Endodermal cell (in vitro differentiated cells): Measurements from ENCODE around the gene ADIPOQ. TPM values are rescaled to one million over a fixed set of nuclear protein-coding genes. Genes with fewer than 3 reads are reported as not detected.

Experiments used
- DNase-seq: peaks from one replicate; pipeline ENCODE4 v3.0.0-alpha.2; 2017
- H3K27ac ChIP-seq: 2 replicates; pipeline ENCODE4 v1.5.1; 2013; ENCODE audit warnings: mild to moderate bottlenecking, low read depth, low read length, moderate library complexity
- H3K27me3 ChIP-seq: 2 replicates; pipeline ENCODE4 v1.6.1; 2013; ENCODE audit warnings: mild to moderate bottlenecking, low read length, moderate library complexity; ENCODE audit not compliant: insufficient read depth, control insufficient read depth, poor library complexity, severe bottlenecking
- H3K36me3 ChIP-seq: 2 replicates; pipeline ENCODE4 v1.7.0; 2013; ENCODE audit warnings: mild to moderate bottlenecking, low read length, moderate library complexity; ENCODE audit not compliant: control insufficient read depth, insufficient read depth
- H3K4me1 ChIP-seq: one replicate; pipeline ENCODE4 v1.7.0; 2013; ENCODE audit warnings: low read length; ENCODE audit not compliant: control insufficient read depth, insufficient read depth
- H3K4me3 ChIP-seq: 2 replicates; pipeline ENCODE4 v1.5.1; 2013; ENCODE audit warnings: mild to moderate bottlenecking, low read length, moderate library complexity
- H3K9ac ChIP-seq: 2 replicates; pipeline ENCODE4 v1.6.1; 2013; ENCODE audit warnings: mild to moderate bottlenecking, low read length, moderate library complexity; ENCODE audit not compliant: poor library complexity, severe bottlenecking; ENCODE audit errors: extremely low read depth
- H3K9me3 ChIP-seq: 2 replicates; pipeline ENCODE4 v1.6.1; 2013; ENCODE audit warnings: mild to moderate bottlenecking, low read length, moderate library complexity; ENCODE audit not compliant: control insufficient read depth
- H3K27ac Mint-ChIP-seq: 2 replicates; pipeline ENCODE4 v1.8.0; 2020; ENCODE audit warnings: mixed read lengths
- H3K27me3 Mint-ChIP-seq: 2 replicates; pipeline ENCODE4 v1.8.0; 2021; ENCODE audit warnings: mild to moderate bottlenecking, mixed read lengths; ENCODE audit not compliant: insufficient read depth
- H3K36me3 Mint-ChIP-seq: 2 replicates; pipeline ENCODE4 v1.8.0; 2020; ENCODE audit warnings: low read depth, mixed read lengths
- H3K4me1 Mint-ChIP-seq: 2 replicates; pipeline ENCODE4 v1.8.0; 2020; ENCODE audit warnings: mixed read lengths
- H3K4me3 Mint-ChIP-seq: 2 replicates; pipeline ENCODE4 v1.8.0; 2020; ENCODE audit warnings: mild to moderate bottlenecking, moderate library complexity, mixed read lengths
- H3K9me3 Mint-ChIP-seq: 2 replicates; pipeline ENCODE4 v1.8.0; 2020; ENCODE audit warnings: mild to moderate bottlenecking, mixed read lengths
- WGBS, 2 experiments: methylation state at CpG; one replicate each; pipeline versions ENCODE4 v1.1.5 to v1.1.7; 2013; ENCODE audit warnings: missing lambda C conversion rate in 2 of 2, mixed read lengths in 1 of 2; ENCODE audit not compliant: insufficient coverage in 1 of 2, insufficient read length in 1 of 2; 5-methylcytosine and 5-hydroxymethylcytosine counted together
- total RNA-seq, 2 donors: library from RNA; stranded (reverse); fragmentation: NEBNext Ultra II Directional in 1 of 2; extraction: Animal tissue kit (Norgen Biotek cat#: 25700) in 1 of 2; gene quantifications; 2 replicates in 1 of 2; 3 replicates in 1 of 2; pipeline ENCODE4 v1.2.1, GENCODE V29; 2021
- TF ChIP-seq, protein P1 (sequence below): fragments of 200-600 bp; sonication (generic); conservative IDR thresholded peaks from 2 replicates; pipeline ENCODE4 v1.5.0; 2021; ENCODE audit warnings: antibody characterized with exemption, mild to moderate bottlenecking

ADIPOQ gene
- total RNA-seq, 2 donors from 2014 or later, result not detected

- H3K4me1 Mint-ChIP-seq, result peaks cover 22% of the 10 kb centered on the region
- Histone ChIP-seq H3K27me3 (peaks cover 40% of the 10 kb centered on the region), H3K9ac (no peak overlapping the region), H3K4me1 (peaks cover 6% of the 10 kb centered on the region), H3K36me3 (no peaks in the 10 kb centered on the region), H3K27ac (no peak overlapping the region), H3K4me3 (no peak overlapping the region), H3K9me3 (no peaks in the 10 kb centered on the region)
- no peak overlapping the region for H3K27ac Mint-ChIP-seq
- H3K4me3 Mint-ChIP-seq, result no peak overlapping the region
- TF ChIP-seq, protein P1, sequence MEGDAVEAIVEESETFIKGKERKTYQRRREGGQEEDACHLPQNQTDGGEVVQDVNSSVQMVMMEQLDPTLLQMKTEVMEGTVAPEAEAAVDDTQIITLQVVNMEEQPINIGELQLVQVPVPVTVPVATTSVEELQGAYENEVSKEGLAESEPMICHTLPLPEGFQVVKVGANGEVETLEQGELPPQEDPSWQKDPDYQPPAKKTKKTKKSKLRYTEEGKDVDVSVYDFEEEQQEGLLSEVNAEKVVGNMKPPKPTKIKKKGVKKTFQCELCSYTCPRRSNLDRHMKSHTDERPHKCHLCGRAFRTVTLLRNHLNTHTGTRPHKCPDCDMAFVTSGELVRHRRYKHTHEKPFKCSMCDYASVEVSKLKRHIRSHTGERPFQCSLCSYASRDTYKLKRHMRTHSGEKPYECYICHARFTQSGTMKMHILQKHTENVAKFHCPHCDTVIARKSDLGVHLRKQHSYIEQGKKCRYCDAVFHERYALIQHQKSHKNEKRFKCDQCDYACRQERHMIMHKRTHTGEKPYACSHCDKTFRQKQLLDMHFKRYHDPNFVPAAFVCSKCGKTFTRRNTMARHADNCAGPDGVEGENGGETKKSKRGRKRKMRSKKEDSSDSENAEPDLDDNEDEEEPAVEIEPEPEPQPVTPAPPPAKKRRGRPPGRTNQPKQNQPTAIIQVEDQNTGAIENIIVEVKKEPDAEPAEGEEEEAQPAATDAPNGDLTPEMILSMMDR, result no peak
- 93 to 100% methylated on average over 2 of the region's 2 CpGs for WGBS, 2 experiments
- peak; percentile 10 for DNase-seq
- no peaks in the 10 kb centered on the region for H3K9me3 Mint-ChIP-seq
- H3K36me3 Mint-ChIP-seq, result no peaks in the 10 kb centered on the region
- H3K27me3 Mint-ChIP-seq, result peaks cover 41% of the 10 kb centered on the region
These were observed 19.1 kb upstream of the ADIPOQ start for GRCh38 chr3:186823386-186823785.

- Mint-ChIP-seq H3K27me3 (peaks cover 53% of the 10 kb centered on the region), H3K27ac (no peak overlapping the region), H3K9me3 (no peaks in the 10 kb centered on the region), H3K4me1 (peaks cover 22% of the 10 kb centered on the region), H3K4me3 (peak overlapping the region; percentile 52), H3K36me3 (no peaks in the 10 kb centered on the region)
- WGBS, 2 experiments, result 36 to 41% methylated on average over 14 to 18 of the region's 18 CpGs
- H3K4me3 ChIP-seq, result peak overlapping the region; percentile 64
- peaks cover 52% of the 10 kb centered on the region for H3K27me3 ChIP-seq
- no peak overlapping the region for H3K27ac ChIP-seq
- no peaks in the 10 kb centered on the region for H3K36me3 ChIP-seq
- TF ChIP-seq, protein P1, result no peak
- H3K9ac ChIP-seq, result no peak overlapping the region
- H3K4me1 ChIP-seq, result peaks cover 6% of the 10 kb centered on the region
- no peaks in the 10 kb centered on the region for H3K9me3 ChIP-seq
- peak; percentile 86 for DNase-seq
These were observed 17.9 kb upstream of the ADIPOQ start for GRCh38 chr3:186824430-186825139.

DNA sequence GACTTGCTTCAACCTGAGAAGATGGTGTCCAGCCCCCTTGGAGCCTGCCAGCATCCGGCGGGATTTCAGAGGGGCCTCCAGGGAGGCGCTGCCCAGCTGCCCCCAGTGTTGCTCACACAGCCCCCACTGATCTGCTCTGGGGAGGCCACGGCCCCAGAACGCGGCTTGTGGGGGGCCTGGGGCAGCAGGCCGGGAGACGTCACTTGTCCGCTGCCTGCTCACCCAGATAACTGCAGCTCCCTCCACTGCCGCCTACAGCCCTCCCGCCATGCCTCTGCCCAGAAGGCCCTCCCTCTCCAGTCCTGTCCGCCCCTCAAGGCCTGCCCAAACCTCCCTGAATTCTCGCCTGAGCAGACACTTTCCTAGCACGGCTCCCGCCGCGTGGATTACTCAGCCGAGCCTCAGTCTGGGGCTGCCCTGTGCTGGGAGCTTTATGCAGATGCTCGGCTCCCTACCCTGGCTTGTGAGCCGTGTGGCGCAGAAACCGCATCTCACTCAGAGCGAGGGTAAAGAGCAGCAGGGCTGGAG lies 17.2 kb upstream of the ADIPOQ start:
- Mint-ChIP-seq H3K27me3 (peaks cover 61% of the 10 kb centered on the region), H3K27ac (no peak overlapping the region), H3K4me3 (peak overlapping the region; percentile 52), H3K4me1 (peaks cover 22% of the 10 kb centered on the region), H3K36me3 (no peaks in the 10 kb centered on the region), H3K9me3 (no peaks in the 10 kb centered on the region)
- H3K27ac ChIP-seq, result no peak overlapping the region
- peaks cover 6% of the 10 kb centered on the region for H3K4me1 ChIP-seq
- H3K9me3 ChIP-seq, result no peaks in the 10 kb centered on the region
- TF ChIP-seq, protein P1, result no peak
- H3K9ac ChIP-seq, result no peak overlapping the region
- H3K36me3 ChIP-seq, result no peaks in the 10 kb centered on the region
- H3K27me3 ChIP-seq, result peaks cover 60% of the 10 kb centered on the region
- peak; percentile 90 for DNase-seq
- H3K4me3 ChIP-seq, result peak overlapping the region; percentile 64
- WGBS, 2 experiments, result 9 to 15% methylated on average over 13 to 23 of the region's 23 CpGs
